SJCRH30 (cell line): ENCODE results near the gene SPACA4. TPM values are rescaled to one million over a fixed set of nuclear protein-coding genes. Genes with fewer than 3 reads are reported as not detected.

Experiments
- DNase-seq, 2 experiments: peaks; one replicate each; pipeline ENCODE4 v3.0.0-alpha.2; 2015 to 2020
- H3K27ac ChIP-seq: fragments of 250-450 bp; sonication (Bioruptor Pico); 2 replicates; pipeline ENCODE4 v1.5.1; 2020; ENCODE audit warnings: mild to moderate bottlenecking, moderate library complexity
- H3K27me3 ChIP-seq: fragments of 250-450 bp; sonication (Bioruptor Pico); 2 replicates; pipeline ENCODE4 v1.5.1; 2020; ENCODE audit warnings: mild to moderate bottlenecking, moderate library complexity
- H3K36me3 ChIP-seq: fragments of 250-450 bp; sonication (Bioruptor Pico); 2 replicates; pipeline ENCODE4 v1.5.1; 2020; ENCODE audit warnings: mild to moderate bottlenecking, moderate library complexity
- H3K4me1 ChIP-seq: fragments of 250-450 bp; sonication (Bioruptor Pico); 2 replicates; pipeline ENCODE4 v1.5.1; 2020; ENCODE audit warnings: mild to moderate bottlenecking, moderate library complexity
- H3K4me3 ChIP-seq: fragments of 250-450 bp; sonication (Bioruptor Pico); 2 replicates; pipeline ENCODE4 v1.5.1; 2020; ENCODE audit warnings: mild to moderate bottlenecking, moderate library complexity
- H3K9me3 ChIP-seq: fragments of 250-450 bp; sonication (Bioruptor Pico); replicated peaks from 2 replicates; pipeline ENCODE4 v1.5.1; 2020; ENCODE audit warnings: mild to moderate bottlenecking, moderate library complexity
- total RNA-seq: library from RNA; depleted of rRNA; stranded (reverse); fragments of >200 nt; shearing (Covaris generic); gene quantifications from 2 replicates; pipeline ENCODE4 v1.2.3, GENCODE V29; 2014

Gene SPACA4
- total RNA-seq, 1 experiment from 2014 or later, result not detected

- Histone ChIP-seq H3K9me3 (no peaks in the 10 kb centered on the region), H3K27ac (no peak overlapping the region), H3K27me3 (peaks cover 4% of the 10 kb centered on the region; the same call in 1 of the 2 replicates), H3K36me3 (no peaks in the 10 kb centered on the region), H3K4me1 (no peaks in the 10 kb centered on the region; the same call in 1 of the 2 replicates), H3K4me3 (no peak overlapping the region)
- DNase-seq, result no peak
These were observed 19.2 kb upstream of the SPACA4 start for GRCh38 chr19:48587387-48587786.

GRCh38 chr19:48588670-48589401 lies 17.7 kb upstream of the SPACA4 start:
- no peaks in the 10 kb centered on the region; the same call in 1 of the 2 replicates for H3K4me1 ChIP-seq
- DNase-seq, result peak; percentile 85 to 89
- H3K27ac ChIP-seq, result no peak overlapping the region
- no peaks in the 10 kb centered on the region for H3K36me3 ChIP-seq
- H3K27me3 ChIP-seq, result peaks cover 4% of the 10 kb centered on the region; the same call in 1 of the 2 replicates
- no peaks in the 10 kb centered on the region for H3K9me3 ChIP-seq
- H3K4me3 ChIP-seq, result peak overlapping the region; percentile 42

- no peaks in the 10 kb centered on the region for H3K36me3 ChIP-seq
- no peak overlapping the region for H3K27ac ChIP-seq
- DNase-seq, result no peak
- H3K4me1 ChIP-seq, result no peaks in the 10 kb centered on the region; the same call in 1 of the 2 replicates
- H3K4me3 ChIP-seq, result no peak overlapping the region
- H3K9me3 ChIP-seq, result no peaks in the 10 kb centered on the region
- peaks cover 4% of the 10 kb centered on the region; the same call in 1 of the 2 replicates for H3K27me3 ChIP-seq
These were observed 15.5 kb upstream of the SPACA4 start for GRCh38 chr19:48591021-48591420.

- peaks cover 8% of the 10 kb centered on the region; the same call in 1 of the 2 replicates for H3K27me3 ChIP-seq
- no peak overlapping the region for H3K4me3 ChIP-seq
- no peaks in the 10 kb centered on the region for H3K4me1 ChIP-seq
- DNase-seq, result no peak
- H3K27ac ChIP-seq, result no peak overlapping the region
- no peaks in the 10 kb centered on the region for H3K36me3 ChIP-seq
- no peaks in the 10 kb centered on the region for H3K9me3 ChIP-seq
These were observed 11.4 kb upstream of the SPACA4 start for GRCh38 chr19:48595171-48595570.

GRCh38 chr19:48595833-48596232 lies 10.7 kb upstream of the SPACA4 start:
- Histone ChIP-seq H3K27me3 (peaks cover 8% of the 10 kb centered on the region; the same call in 1 of the 2 replicates), H3K36me3 (no peaks in the 10 kb centered on the region), H3K9me3 (no peaks in the 10 kb centered on the region), H3K4me3 (no peak overlapping the region), H3K27ac (no peak overlapping the region), H3K4me1 (no peaks in the 10 kb centered on the region)
- no peak for DNase-seq

- Histone ChIP-seq H3K27ac (no peak overlapping the region), H3K4me1 (no peaks in the 10 kb centered on the region), H3K27me3 (peaks cover 8% of the 10 kb centered on the region; the same call in 1 of the 2 replicates), H3K4me3 (no peak overlapping the region), H3K36me3 (no peaks in the 10 kb centered on the region), H3K9me3 (no peaks in the 10 kb centered on the region)
- no peak for DNase-seq
These were observed 10.3 kb upstream of the SPACA4 start for GRCh38 chr19:48596237-48596636.

GRCh38 chr19:48596679-48597465 lies 9.7 kb upstream of the SPACA4 start:
- Histone ChIP-seq H3K27ac (no peak overlapping the region), H3K9me3 (no peaks in the 10 kb centered on the region), H3K4me1 (no peaks in the 10 kb centered on the region), H3K4me3 (no peak overlapping the region), H3K27me3 (peaks cover 8% of the 10 kb centered on the region; the same call in 1 of the 2 replicates), H3K36me3 (no peaks in the 10 kb centered on the region)
- DNase-seq, result no peak

- H3K4me1 ChIP-seq, result no peaks in the 10 kb centered on the region
- no peaks in the 10 kb centered on the region for H3K9me3 ChIP-seq
- H3K4me3 ChIP-seq, result no peak overlapping the region
- H3K36me3 ChIP-seq, result no peaks in the 10 kb centered on the region
- peaks cover 8% of the 10 kb centered on the region; the same call in 1 of the 2 replicates for H3K27me3 ChIP-seq
- no peak for DNase-seq
- H3K27ac ChIP-seq, result no peak overlapping the region
These were observed 7.4 kb upstream of the SPACA4 start for GRCh38 chr19:48598996-48599700.

GRCh38 chr19:48600679-48601417 lies 5.7 kb upstream of the SPACA4 start:
- no peak overlapping the region for H3K27ac ChIP-seq
- H3K9me3 ChIP-seq, result no peaks in the 10 kb centered on the region
- H3K4me1 ChIP-seq, result no peaks in the 10 kb centered on the region
- H3K36me3 ChIP-seq, result no peaks in the 10 kb centered on the region
- no peak overlapping the region for H3K4me3 ChIP-seq
- peaks cover 8% of the 10 kb centered on the region; the same call in 1 of the 2 replicates for H3K27me3 ChIP-seq
- DNase-seq, result no peak

- peaks cover 8% of the 10 kb centered on the region; the same call in 1 of the 2 replicates for H3K27me3 ChIP-seq
- no peaks in the 10 kb centered on the region for H3K36me3 ChIP-seq
- no peaks in the 10 kb centered on the region for H3K4me1 ChIP-seq
- DNase-seq, result no peak
- no peaks in the 10 kb centered on the region for H3K9me3 ChIP-seq
- no peak overlapping the region for H3K27ac ChIP-seq
- H3K4me3 ChIP-seq, result no peak overlapping the region
These were observed 3.5 kb upstream of the SPACA4 start for GRCh38 chr19:48603001-48603400.

GRCh38 chr19:48603449-48603848 lies 3.1 kb upstream of the SPACA4 start:
- H3K27me3 ChIP-seq, result peaks cover 8% of the 10 kb centered on the region; the same call in 1 of the 2 replicates
- H3K4me3 ChIP-seq, result no peak overlapping the region
- H3K4me1 ChIP-seq, result no peaks in the 10 kb centered on the region
- H3K36me3 ChIP-seq, result no peaks in the 10 kb centered on the region
- no peaks in the 10 kb centered on the region for H3K9me3 ChIP-seq
- no peak overlapping the region for H3K27ac ChIP-seq
- DNase-seq, result no peak

GRCh38 chr19:48603850-48604249 lies 2.7 kb upstream of the SPACA4 start:
- Histone ChIP-seq H3K4me1 (no peaks in the 10 kb centered on the region), H3K36me3 (no peaks in the 10 kb centered on the region), H3K9me3 (no peaks in the 10 kb centered on the region), H3K27me3 (peaks cover 4% of the 10 kb centered on the region; the same call in 1 of the 2 replicates), H3K27ac (no peak overlapping the region), H3K4me3 (no peak overlapping the region)
- no peak for DNase-seq

GRCh38 chr19:48607359-48607755 lies 815 bp downstream of the SPACA4 start:
- Histone ChIP-seq H3K27ac (no peak overlapping the region), H3K9me3 (no peaks in the 10 kb centered on the region), H3K36me3 (no peaks in the 10 kb centered on the region), H3K4me1 (no peaks in the 10 kb centered on the region), H3K27me3 (no peaks in the 10 kb centered on the region), H3K4me3 (no peak overlapping the region)
- no peak for DNase-seq

GRCh38 chr19:48608798-48609263 lies 2.3 kb downstream of the SPACA4 start:
- 0 out of 2 replicates have a peak, but pooled peaks cover 2% of the 10 kb centered on the region for H3K36me3 ChIP-seq
- peak in 1 of 2 experiments; percentile 55 for DNase-seq
- H3K4me1 ChIP-seq, result no peaks in the 10 kb centered on the region
- no peaks in the 10 kb centered on the region for H3K9me3 ChIP-seq
- no peaks in the 10 kb centered on the region for H3K27me3 ChIP-seq
- no peak overlapping the region for H3K4me3 ChIP-seq
- no peak overlapping the region for H3K27ac ChIP-seq
